ENCODE measurements around the gene SLC39A10.
A peak's percentile ranks its signal among the peaks of the same experiment; 100 is the strongest.
"Not testable (repeated sequence)": the region's sequence is repeated elsewhere in the genome, so short reads cannot be mapped to it uniquely, and the experiment has no call there.

Gene SLC39A10, protein sequence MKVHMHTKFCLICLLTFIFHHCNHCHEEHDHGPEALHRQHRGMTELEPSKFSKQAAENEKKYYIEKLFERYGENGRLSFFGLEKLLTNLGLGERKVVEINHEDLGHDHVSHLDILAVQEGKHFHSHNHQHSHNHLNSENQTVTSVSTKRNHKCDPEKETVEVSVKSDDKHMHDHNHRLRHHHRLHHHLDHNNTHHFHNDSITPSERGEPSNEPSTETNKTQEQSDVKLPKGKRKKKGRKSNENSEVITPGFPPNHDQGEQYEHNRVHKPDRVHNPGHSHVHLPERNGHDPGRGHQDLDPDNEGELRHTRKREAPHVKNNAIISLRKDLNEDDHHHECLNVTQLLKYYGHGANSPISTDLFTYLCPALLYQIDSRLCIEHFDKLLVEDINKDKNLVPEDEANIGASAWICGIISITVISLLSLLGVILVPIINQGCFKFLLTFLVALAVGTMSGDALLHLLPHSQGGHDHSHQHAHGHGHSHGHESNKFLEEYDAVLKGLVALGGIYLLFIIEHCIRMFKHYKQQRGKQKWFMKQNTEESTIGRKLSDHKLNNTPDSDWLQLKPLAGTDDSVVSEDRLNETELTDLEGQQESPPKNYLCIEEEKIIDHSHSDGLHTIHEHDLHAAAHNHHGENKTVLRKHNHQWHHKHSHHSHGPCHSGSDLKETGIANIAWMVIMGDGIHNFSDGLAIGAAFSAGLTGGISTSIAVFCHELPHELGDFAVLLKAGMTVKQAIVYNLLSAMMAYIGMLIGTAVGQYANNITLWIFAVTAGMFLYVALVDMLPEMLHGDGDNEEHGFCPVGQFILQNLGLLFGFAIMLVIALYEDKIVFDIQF

DNA sequence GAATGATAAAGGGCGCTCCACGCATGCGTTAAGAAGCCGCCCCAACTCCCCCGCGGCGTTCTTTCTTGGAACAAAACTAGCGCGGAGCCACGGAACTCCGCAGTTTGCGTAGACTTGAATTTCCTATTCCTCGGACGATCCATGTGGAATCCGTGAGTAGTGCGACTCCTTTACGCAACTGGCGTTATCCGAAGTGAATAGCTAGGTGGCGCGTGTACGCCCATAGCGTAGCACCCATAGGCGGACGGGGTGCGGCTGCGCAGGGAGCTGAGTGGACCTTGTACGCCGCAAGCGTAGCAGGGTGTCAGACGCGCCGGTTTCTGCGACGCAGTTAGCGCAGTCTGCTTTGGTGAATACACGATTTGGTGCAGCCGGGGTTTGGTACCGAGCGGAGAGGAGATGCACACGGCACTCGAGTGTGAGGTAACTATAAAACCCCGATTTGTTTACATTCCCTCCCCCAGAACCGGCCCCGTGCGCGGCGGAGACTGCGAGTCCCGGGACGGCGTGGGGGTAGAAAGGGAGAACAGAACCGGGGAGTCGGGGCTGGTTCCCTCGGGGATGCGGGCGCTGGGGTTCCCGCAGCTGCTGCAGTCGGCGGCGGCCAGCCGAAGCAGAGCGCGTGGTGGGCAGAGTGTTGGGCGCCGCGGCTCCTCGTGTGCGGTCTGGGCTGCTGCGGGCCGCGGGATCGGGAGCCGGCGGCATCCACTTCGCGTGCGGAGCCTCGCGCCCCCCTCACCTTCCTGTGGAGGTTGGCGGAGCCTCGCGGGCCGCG lies at the start of gene SLC39A10:
TSS of gene SLC39A10 (plus strand) at position 368 of the 775 bp plus-strand sequence. CDS start 22,817 bp downstream, outside the sequence.
- peak; percentile 88 for DNase-seq (ENCODE audit: low spot score)

DNA sequence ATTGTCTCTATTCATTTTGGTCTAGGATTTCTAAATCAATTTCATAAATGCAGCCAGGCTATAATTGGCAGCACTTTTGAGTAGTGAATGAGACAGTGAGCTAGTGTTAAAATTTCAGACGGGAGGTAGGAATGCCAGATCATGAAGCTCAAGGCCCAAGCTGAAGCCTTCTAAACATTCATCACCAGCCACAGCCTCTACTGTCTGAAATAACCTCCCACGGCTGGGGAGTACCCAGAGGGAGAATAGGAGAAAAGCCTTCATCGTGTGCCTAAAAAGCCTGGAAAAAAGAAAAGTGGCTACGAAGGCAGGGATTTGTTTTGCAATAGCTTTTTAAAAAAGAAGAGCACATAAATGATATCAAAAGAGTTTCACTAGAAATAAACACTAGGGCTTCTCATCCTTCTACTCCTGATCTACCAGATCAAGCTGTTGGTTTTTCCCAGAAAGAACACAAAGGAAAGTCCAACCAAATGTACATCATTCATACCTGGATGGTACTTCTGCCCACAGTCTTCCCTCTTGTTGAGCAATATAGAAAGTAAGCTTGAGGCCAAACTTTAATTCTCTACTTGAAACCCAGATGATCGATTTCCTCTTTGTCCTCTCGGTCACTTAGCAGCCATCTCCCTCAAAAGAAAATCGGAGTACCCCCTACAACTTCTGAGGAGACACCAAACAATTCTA lies 48.1 kb upstream of the SLC39A10 start:
- DNase-seq (ENCODE audit: low spot score), result no peak

DNA sequence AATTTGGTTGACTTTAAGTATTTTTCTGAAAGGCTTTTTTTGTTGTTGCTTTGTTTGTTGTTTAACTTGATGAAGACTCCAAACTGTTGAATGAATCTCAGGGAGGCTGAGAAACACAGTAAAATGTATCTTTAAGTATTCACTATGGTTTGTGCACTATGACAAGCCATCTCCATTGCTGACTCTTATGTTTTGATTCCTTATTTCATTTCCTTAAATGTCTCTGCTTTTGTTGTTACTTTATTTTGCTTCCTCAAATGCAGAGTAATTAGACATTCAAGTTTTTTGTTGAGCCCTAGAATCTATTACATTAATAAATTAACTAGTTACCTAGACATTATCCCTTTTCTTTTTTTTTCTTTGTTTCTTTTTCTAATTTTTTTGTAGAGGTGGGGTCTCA lies 46.3 kb upstream of the SLC39A10 start:
- no peak for DNase-seq (ENCODE audit: low spot score)

DNA sequence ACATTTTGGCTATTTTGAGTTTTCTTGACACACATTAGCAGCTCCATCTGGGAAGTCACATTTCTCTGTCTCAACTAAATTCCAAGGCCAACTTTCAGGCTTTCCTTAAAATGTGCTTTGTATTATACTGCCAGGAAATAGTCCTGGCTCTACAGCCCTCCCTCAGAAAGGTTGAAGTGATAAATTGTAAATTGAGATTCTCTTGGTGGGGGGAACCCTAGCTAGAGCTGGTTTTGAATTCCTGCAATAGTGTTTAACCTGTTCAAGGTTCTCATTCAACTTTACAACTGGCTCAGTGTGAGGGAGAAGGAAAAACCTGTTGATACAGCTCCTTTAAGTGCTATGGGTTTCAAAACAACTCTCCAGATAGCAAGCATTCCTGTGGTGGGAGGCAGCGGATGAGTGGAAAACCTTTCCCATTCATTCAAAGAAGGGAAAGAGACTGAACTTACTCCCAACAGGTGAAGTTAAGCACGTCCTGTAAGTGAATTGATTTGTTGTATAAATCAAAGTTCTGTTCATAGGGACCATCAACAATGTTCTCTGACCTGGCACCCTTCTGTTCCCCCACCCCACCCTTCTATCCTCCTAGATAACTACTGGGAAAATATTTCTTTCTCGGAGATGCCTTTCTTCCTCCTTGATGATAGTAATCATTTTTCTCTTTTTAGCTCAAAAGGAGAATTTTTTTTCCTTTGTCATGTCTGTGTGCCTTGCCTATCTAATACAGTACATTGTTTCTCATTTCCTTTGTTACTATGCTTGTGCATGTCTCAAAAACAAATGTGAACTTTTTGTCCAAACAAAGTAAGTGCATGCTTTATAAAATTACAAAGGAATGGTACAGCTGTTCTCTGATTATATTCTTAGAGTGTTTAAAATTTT lies 44.2 kb upstream of the SLC39A10 start:
- DNase-seq (ENCODE audit: low spot score), result no peak

DNA sequence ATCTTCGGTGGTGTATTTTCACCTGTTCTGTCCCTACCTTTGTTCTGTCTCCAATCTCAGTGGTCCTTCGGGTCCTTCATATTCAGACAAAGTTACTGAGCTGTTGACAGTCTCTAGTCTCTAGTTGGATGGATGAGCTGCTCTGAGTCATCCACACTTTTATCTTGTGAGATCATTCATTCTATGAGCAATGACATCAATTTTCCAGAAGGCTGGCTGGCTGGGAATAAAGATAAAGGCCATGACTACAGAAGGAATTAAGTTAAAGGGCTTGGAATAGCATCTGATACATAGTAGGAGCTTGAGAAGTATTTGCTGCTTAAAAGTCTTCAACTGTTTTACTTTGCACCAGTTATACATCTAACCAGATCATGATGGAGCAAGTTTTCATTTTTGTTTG lies 43.1 kb upstream of the SLC39A10 start:
- peak; percentile 21 for DNase-seq (ENCODE audit: low spot score)

DNA sequence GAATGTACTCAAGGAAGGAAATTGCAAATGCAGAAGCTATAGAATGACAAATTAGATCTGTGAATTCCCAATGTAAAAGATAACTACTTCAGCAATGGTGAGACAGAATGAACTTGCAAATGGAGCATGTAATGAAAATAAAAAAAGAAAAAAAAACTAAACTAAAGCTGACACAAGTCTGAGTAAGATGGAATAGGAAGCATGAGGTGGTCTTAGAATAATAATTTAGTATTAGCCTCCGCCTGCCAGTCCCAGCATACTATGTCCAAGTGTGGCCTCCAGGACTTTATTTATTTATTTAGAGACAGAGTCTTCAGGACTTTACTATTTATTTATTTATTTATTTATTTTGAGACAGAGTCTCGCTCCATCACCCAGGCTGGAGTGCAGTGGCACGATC lies 37.4 kb upstream of the SLC39A10 start:
- DNase-seq (ENCODE audit: low spot score), result no peak

DNA sequence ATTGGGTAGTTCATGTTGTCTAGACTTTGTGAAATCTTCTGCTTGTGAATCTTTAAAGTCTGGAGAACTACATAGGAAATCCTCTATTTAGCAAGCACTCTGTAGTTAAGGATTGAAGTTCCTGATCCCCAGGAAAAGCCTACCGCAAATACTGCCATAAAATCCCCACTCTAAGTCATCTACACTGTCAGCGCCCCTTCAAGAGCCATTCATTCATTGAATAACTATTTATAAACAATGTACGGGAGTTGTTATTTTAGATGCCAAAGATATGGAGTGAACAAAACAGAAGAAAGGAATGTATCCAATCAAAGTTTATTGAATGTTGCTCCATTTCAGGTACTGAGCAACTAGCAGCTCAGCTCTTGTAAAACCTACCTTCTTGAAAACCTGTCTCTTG lies 36.5 kb upstream of the SLC39A10 start:
- no peak for DNase-seq (ENCODE audit: low spot score)

DNA sequence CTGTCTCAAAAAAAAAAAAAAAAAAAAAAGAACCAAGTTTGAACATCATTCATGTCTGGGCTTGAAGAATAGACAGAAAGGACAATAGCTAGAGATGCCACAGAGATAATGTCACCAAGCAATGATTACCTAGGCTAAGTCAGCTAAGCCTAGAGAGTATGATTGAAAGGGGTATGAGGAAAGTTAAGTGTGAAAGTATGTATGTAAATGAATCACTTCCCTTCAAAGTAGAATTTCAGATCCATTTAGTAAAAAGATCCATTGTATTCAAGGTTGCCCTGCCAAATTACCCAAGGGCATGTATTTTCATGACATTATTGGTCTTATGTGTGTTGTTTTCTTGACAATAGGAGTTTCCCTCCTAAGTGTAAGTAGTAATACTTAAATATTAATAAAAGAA lies 34.1 kb upstream of the SLC39A10 start:
- peak; percentile 63 for DNase-seq (ENCODE audit: low spot score)

DNA sequence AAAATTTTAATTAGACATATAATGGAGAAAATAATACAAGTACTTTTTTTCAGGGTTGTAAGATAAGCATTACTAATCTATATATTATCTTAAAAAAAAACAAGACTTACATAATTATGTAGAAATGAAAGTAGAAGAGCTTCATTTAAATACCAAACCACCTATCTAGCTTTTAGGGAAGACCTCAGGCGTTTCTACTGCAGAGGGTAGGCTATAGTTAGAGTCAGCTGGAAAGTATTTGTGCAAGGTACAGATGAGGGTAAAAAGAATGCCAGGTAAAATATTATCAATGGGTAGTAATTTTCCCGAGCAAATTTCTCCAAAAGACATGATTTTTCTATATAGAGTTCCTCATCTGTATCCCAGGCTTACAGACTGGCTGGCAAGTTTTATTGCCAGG lies 30.5 kb upstream of the SLC39A10 start:
- DNase-seq (ENCODE audit: low spot score), result no peak

DNA sequence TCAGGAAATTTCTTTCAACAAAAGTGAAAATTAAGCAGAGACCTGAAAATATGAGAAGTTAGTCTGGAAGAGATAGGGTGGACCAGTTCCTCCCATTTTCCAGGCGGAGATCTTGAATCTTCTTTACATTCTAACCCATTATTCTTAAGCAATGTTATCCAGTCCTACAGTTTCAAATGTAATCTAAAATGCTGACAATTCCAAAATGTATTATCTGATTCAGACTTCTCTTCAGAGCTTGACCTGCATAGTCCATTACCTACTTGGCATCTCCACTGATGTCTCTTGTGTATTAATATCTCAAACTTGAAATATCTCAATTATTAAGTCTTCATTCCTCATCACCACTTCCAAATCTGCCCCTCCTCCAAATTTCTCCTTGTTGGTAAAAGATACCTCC lies 28.4 kb upstream of the SLC39A10 start:
- DNase-seq (ENCODE audit: low spot score), result no peak

DNA sequence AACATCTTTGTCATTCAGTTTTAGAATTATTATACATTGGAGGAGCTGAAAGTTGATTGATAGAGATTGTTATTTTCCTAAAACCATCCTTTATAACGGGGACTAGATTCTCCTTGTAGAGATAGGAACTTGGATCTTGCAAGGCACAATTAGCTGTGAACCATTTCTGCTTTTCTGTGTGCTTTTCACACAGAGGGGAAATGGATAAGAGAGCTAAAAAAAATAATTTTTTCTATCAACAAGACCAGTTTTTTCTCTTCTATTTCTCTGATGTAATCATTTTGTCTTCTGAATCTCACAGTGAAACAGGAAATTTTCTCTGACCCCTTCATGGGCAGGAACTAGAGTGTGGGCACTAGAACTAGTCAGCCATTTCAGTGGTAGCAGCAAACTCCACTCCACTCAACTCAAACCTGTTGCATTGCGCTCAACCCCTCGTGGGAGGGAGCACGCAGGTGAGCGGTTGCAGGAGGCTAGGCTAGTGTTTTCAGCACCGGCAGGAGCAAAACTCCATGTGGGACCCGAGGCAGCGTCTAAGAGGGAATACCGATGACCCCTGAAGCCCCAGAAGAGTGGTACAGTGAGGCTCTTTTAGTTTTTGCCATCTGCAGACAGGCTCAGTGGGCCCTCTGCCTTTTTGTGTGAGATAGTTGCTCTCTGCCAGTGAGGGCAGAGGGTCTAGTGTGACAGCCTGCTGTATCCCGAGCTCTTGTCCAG lies 24.0 kb upstream of the SLC39A10 start:
- no peak for DNase-seq (ENCODE audit: low spot score)

DNA sequence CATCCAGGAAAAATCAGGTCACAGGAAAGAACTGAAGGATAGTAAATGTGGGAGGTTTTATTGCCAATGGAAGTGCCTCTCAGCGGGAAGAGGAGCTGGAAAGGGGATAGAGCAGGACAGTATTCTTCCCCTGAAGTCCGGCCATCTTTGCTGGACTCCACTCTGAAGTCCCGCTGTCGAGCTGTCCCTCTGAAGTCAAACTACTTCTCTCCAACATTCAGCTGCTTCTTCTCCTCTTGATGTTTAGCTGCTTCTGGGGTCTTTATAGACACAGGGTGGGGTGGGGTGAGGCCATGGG lies 23.5 kb upstream of the SLC39A10 start:
- DNase-seq (ENCODE audit: low spot score), result no peak

DNA sequence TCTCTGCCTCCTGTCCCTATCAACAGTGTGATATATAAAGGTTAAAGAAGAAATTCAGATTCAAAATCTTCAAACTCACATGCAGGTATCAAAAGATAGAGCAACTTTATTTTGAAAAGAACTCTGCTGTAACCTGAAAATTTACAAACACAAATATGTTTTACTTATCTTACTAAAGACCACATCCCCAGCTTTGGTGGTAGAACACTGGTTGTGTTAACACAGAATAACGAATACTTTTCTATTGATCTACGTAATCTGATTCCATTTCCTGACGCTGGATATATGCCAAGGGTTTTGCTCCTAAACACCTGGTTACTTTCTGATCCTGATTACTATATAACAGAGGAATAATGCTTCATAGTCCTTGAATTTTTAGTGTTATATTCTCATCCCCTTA lies 23.1 kb upstream of the SLC39A10 start:
- no peak for DNase-seq (ENCODE audit: low spot score)

DNA sequence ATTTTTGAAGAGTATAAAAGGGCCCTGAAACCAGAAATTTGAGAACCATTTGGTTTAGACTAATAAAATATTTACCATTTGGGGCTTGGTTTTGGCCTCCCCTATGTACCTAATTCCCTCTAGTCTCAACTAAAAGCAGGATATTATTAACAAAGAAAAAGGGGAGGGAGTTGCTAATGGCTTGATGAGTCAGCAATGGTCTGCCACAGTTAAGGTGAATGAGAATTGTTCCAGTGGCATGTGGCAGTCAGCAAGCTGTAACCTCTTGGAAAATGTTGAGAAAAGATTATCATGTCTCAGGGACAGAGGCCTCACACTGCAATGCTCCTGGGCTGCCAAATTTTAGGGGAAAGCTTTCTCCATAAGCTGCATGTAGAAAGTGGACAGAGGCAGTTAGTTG lies 20.1 kb upstream of the SLC39A10 start:
- DNase-seq (ENCODE audit: low spot score), result no peak

DNA sequence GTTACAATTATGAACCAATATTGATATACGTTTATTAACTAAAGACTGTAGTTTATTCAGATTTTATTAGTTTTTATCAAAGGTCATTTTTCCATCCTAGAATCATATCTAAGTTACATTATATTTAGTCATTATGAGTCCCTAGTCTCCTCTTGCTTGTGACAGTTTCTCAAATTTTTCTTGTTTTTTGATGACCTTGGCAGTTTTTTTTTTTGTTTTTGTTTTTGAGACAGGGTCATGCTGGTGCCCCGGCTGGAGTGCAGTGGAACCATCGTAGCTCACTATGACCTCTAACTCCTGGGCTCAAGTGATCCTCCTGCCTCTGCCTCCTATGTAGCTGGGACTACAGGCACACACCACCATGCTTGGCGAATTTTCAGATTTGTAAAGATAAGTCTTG lies 18.3 kb upstream of the SLC39A10 start:
- DNase-seq (ENCODE audit: low spot score), result no peak

DNA sequence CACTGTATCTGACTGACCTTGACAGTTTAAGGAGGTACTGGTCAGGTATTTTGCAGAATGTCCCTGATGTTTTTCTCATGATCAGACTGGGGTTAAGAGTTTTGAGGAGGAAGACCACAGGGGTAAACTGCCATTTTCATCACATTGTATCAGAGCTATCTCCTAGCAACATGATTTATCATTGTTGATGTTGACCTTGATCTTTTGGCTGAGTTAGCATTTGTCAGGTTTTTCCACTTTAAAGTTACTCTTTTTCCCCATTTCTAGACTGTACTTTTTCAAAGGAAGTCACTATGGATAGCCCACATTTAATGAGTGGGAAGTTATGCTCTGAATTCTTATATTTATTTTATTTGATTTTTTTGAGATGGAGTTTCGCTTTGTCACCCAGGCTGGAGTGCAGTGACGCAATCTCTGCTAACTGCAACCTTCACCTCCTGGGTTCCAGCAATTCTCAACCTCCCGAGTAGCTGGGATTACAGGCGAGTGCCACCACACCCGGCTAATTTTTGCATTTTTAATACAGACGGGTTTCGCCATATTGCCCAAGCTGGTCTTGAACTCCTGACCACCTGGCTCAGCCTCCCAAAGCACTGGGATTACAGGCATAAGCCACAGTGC lies 17.7 kb upstream of the SLC39A10 start:
- no peak for DNase-seq (ENCODE audit: low spot score)

DNA sequence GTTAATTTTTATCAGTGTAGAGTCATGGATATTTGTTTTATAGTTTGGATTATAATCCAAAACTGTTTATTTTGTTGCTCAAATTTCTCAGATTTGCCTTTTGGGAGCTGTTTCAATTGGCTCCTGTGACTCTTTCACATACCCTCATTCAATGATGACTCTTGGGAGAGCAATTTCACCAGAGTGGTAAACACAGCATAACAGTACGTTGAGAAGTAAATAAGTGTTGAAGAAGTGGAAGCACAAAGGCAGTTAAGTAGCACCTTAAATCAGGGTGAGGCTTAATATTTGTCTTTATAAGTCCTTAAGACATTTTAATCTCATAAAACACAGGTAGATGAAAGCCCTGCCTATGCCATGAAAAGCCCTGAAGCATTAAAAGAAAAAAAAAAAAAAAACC lies 17.1 kb upstream of the SLC39A10 start:
- no peak for DNase-seq (ENCODE audit: low spot score)

DNA sequence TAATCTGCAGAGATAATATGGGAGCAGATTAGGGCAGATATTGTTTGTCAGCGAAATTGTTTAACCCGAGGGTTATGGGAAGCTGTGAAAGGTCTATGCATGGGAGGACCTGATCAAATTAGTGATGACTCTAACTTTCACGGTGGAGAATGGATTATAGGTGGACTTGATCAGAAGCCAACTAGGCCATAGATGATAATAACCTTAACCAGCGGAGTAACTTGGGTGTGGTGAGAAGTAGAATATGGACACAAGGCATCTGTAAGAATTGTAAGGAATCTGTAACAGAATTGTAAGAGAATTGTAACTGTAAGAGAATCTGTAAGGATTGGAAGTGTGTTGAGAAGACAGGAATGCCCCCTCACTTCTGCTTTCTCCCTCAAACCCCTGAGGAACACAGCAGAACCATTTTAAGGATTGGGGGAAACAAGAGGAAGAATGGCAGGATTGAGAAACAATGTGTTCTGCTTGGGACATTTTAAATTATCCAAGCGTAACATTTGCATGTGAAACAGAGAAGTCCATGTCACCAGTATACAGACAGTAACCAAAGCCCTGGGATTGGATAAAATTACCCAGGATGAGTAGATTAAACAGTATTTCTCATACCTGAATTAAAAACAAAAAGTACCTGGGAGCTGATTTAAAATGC lies 14.9 kb upstream of the SLC39A10 start:
- no peak for DNase-seq (ENCODE audit: low spot score)

DNA sequence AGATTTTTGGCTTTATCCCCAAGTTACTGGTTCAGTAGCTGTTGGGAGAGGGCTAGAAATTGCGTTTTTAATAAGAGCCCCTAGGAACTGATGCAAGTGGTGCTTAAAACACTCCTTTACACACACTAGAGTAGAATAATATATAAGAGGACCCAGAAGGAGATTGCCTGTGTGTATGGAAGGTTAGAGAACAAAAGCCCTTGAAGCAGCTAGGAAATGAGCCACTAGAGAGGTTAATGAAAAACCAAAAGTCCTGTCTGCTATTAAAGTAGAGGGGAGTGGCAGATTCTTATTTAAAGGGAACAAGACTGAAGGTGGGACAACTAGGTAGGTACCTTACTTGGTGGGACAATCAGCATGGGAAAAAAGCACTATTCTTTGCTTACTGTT lies 14.4 kb upstream of the SLC39A10 start:
- DNase-seq (ENCODE audit: low spot score), result no peak

DNA sequence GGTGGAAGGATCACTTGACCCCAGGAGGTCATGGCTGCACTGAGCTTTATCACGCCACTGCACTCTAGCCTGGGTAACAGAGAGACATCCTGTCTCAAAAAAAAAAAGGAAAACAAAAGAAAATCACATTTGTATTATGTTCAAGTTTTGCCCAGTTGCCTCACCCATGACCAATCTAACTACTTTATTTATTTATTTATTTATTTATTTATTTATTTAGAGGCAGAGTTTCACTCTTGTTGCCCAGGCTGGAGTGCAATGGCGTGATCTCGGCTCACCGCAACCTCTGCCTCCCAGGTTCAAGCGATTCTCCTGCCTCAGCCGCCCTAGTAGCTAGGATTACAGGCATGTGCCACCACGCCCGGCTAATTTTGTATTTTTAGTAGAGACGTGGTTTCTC lies 12.3 kb upstream of the SLC39A10 start:
- DNase-seq (ENCODE audit: low spot score), result not testable (repeated sequence)
